ENCODE data around the gene DEPDC7.

GRCh38 chr11:33028537-33028914 lies 12.8 kb downstream of the DEPDC7 start:
- no peak for TF ChIP-seq CTCF (IDR thresholded peaks at IDR 0.05)
- TF ChIP-seq POLR2A (IDR thresholded peaks at IDR 0.05), result no peak

Data from testis (tissue), 2 donors.